A673 (cell line): Measurements from ENCODE around the gene NRG4. TPM values are rescaled to one million over a fixed set of nuclear protein-coding genes. Genes with fewer than 3 reads are reported as not detected.

ENCODE experiments used
- BruUV-seq: library from RNA; stranded (reverse); fragments of 400-500 nt; replicated peaks from 2 replicates; lab custom pipeline; 2021; lab: Mats Ljungman, UMichigan
- CTCF ChIA-PET: fragments of 300-600 bp; sonication (Branson Sonifier 250); formaldehyde crosslinking; loops from one replicate; lab custom pipeline; 2022; ENCODE audit warnings: antibody characterized with exemption; lab: Charles Lee
- POLR2A ChIA-PET: fragments of 300-600 bp; sonication (Branson Sonifier 250); formaldehyde crosslinking; loops from one replicate; lab custom pipeline; 2022; ENCODE audit warnings: antibody characterized with exemption; ENCODE audit not compliant: low non-redundant PET; lab: Charles Lee
- DNase-seq: peaks from one replicate; pipeline ENCODE4 v3.0.0-alpha.2; 2015; ENCODE audit warnings: low spot score
- H3K27ac ChIP-seq: fragments of 200-600 bp; sonication (generic); 2 replicates; pipeline ENCODE4 v1.5.1; 2016; ENCODE audit warnings: mixed run types, low read depth, mild to moderate bottlenecking, mixed read lengths, antibody characterized with exemption, low read length; ENCODE audit not compliant: poor library complexity, severe bottlenecking
- H3K27me3 ChIP-seq: fragments of 200-600 bp; sonication (generic); replicated peaks from 2 replicates; pipeline ENCODE4 v1.6.1; 2017; ENCODE audit warnings: mixed run types, low read depth, mild to moderate bottlenecking, mixed read lengths, antibody characterized with exemption, low read length; ENCODE audit not compliant: insufficient read depth, poor library complexity
- H3K36me3 ChIP-seq: fragments of 200-600 bp; sonication (generic); 2 replicates; pipeline ENCODE4 v1.6.1; 2016; ENCODE audit warnings: mixed run types, mild to moderate bottlenecking, mixed read lengths, antibody characterized with exemption, low read length; ENCODE audit not compliant: insufficient read depth, poor library complexity, severe bottlenecking
- H3K4me1 ChIP-seq: fragments of 200-600 bp; sonication (generic); 2 replicates; pipeline ENCODE4 v1.6.1; 2017; ENCODE audit warnings: mixed run types, mild to moderate bottlenecking, mixed read lengths, antibody characterized with exemption, low read length; ENCODE audit not compliant: insufficient read depth, poor library complexity, severe bottlenecking
- H3K4me3 ChIP-seq: fragments of 200-600 bp; sonication (generic); 2 replicates; pipeline ENCODE4 v1.5.1; 2016; ENCODE audit warnings: low read depth, mixed run types, mild to moderate bottlenecking, mixed read lengths, low read length; ENCODE audit not compliant: poor library complexity, severe bottlenecking
- H3K9me3 ChIP-seq: fragments of 200-600 bp; sonication (generic); 2 replicates; pipeline ENCODE4 v1.6.1; 2016; ENCODE audit warnings: mixed run types, low read depth, mild to moderate bottlenecking, mixed read lengths, antibody characterized with exemption, low read length; ENCODE audit not compliant: poor library complexity, severe bottlenecking
- EZH2 ChIP-seq: fragments of 200-600 bp; sonication (generic); IDR thresholded peaks from 2 replicates; pipeline ENCODE4 v1.6.1; 2017; ENCODE audit warnings: borderline replicate concordance, low read depth, mild to moderate bottlenecking, mixed read lengths, antibody characterized with exemption, low read length; ENCODE audit not compliant: poor library complexity, severe bottlenecking
- intact Hi-C: fragments of 100-400 bp; cut with micrococcal nuclease; formaldehyde crosslinking; loops from one replicate; pipeline ENCODE4 v1.10.0; 2022; ENCODE audit not compliant: unreplicated experiment
- total RNA-seq: library from RNA; stranded (reverse); gene quantifications from 2 replicates; pipeline ENCODE4 v1.2.3, GENCODE V29; 2021
- TF ChIP-seq, protein P1 (sequence below): fragments of 300-800, 200-600 bp; sonication (generic); conservative IDR thresholded peaks from 2 replicates; pipeline ENCODE4 v1.5.1; 2017; ENCODE audit warnings: low read depth, mild to moderate bottlenecking, antibody characterized with exemption, low read length, moderate library complexity, mixed read lengths

NRG4 gene
- total RNA-seq, 1 experiment from 2014 or later: not detected

- Histone ChIP-seq H3K4me1 (no peaks in the 10 kb centered on the region), H3K27me3 (no peaks in the 10 kb centered on the region), H3K36me3 (peaks cover 9% of the 10 kb centered on the region), H3K4me3 (no peak overlapping the region), H3K9me3 (no peaks in the 10 kb centered on the region), H3K27ac (no peak overlapping the region)
- DNase-seq: no peak
- ChIA-PET CTCF (no interaction called here), POLR2A (no interaction called here)
- no peak for TF ChIP-seq EZH2
- TF ChIP-seq, protein P1, sequence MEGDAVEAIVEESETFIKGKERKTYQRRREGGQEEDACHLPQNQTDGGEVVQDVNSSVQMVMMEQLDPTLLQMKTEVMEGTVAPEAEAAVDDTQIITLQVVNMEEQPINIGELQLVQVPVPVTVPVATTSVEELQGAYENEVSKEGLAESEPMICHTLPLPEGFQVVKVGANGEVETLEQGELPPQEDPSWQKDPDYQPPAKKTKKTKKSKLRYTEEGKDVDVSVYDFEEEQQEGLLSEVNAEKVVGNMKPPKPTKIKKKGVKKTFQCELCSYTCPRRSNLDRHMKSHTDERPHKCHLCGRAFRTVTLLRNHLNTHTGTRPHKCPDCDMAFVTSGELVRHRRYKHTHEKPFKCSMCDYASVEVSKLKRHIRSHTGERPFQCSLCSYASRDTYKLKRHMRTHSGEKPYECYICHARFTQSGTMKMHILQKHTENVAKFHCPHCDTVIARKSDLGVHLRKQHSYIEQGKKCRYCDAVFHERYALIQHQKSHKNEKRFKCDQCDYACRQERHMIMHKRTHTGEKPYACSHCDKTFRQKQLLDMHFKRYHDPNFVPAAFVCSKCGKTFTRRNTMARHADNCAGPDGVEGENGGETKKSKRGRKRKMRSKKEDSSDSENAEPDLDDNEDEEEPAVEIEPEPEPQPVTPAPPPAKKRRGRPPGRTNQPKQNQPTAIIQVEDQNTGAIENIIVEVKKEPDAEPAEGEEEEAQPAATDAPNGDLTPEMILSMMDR: no peak
- BruUV-seq: no TSS peak
- intact Hi-C loops: loop anchor here (10.0 kb wide), 2 partner anchors 122 to 192 kb away; no protein-coding TSS in a partner anchor
Measured at GRCh38 chr15:75926931-75927330, 85.3 kb downstream of the NRG4 start.

- Histone ChIP-seq H3K9me3 (no peaks in the 10 kb centered on the region), H3K4me3 (no peak overlapping the region), H3K36me3 (peaks cover 8% of the 10 kb centered on the region), H3K27ac (no peak overlapping the region), H3K4me1 (no peaks in the 10 kb centered on the region), H3K27me3 (no peaks in the 10 kb centered on the region)
- no TSS peak for BruUV-seq
- CTCF ChIA-PET: interaction anchor here (0.6 kb wide), 1 partner anchor 530 kb away, joined by 5 read pairs; no protein-coding TSS in a partner anchor
- no peak for TF ChIP-seq EZH2
- TF ChIP-seq, protein P1: no peak
- POLR2A ChIA-PET: no interaction called here
- intact Hi-C loops: loop anchor here (10.0 kb wide), 2 partner anchors 121 to 191 kb away; no protein-coding TSS in a partner anchor
- no peak for DNase-seq
Measured at GRCh38 chr15:75925440-75925839, 86.8 kb downstream of the NRG4 start.

DNA sequence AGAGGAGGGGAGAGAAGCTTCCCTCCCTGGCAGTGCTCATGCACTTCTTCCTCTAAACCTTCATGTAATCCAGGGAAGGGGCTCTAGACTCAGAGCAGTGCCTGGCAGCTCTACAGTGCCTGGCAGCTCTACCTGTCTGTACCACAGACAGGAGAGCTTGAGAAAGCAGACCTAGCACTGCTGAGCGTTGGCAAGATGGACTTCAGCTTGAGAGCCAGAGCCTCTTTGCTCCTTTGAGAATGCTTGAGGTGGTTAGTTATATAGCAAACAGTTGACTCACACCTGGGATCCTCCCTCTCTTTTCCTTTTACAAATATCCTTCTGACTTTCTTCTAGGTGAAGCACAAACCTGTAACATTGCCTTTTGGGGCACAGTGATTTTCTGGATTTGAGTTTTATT lies 87.6 kb downstream of the NRG4 start:
- DNase-seq: no peak
- ChIA-PET CTCF (no interaction called here), POLR2A (no interaction called here)
- no peak overlapping the region for H3K27ac ChIP-seq
- H3K4me3 ChIP-seq: no peak overlapping the region
- intact Hi-C loops: loop anchor here (10.0 kb wide), 2 partner anchors 120 to 190 kb away; no protein-coding TSS in a partner anchor
- no peaks in the 10 kb centered on the region for H3K27me3 ChIP-seq
- no peaks in the 10 kb centered on the region for H3K36me3 ChIP-seq
- no peaks in the 10 kb centered on the region for H3K9me3 ChIP-seq
- no peak for TF ChIP-seq EZH2
- TF ChIP-seq, protein P1: no peak
- no TSS peak for BruUV-seq
- H3K4me1 ChIP-seq: no peaks in the 10 kb centered on the region
